CD4-positive, alpha-beta T cell (primary cell): ENCODE results near the gene ADAMTS19. TPM values are rescaled to one million over a fixed set of nuclear protein-coding genes. Genes with fewer than 3 reads are reported as not detected.

Experiments used
- ATAC-seq: fragments of 200-7000 bp; cut with Tn5 transposase; one replicate; pipeline ENCODE4 v1.10.0; 2022; ENCODE audit warnings: mild to moderate bottlenecking; ENCODE audit not compliant: poor library complexity
- CTCF ChIA-PET: fragments of 350-600 bp; sonication (Branson Sonifier 250); formaldehyde crosslinking; loops from one replicate; lab custom pipeline; 2021; ENCODE audit warnings: antibody characterized with exemption, inconsistent platforms; lab: Charles Lee
- POLR2A ChIA-PET: fragments of 350-600 bp; sonication (Branson Sonifier 250); formaldehyde crosslinking; loops from one replicate; lab custom pipeline; 2021; ENCODE audit warnings: antibody characterized with exemption, inconsistent platforms; lab: Charles Lee
- DNase-seq, 14 experiments: peaks; one replicate each; pipeline ENCODE4 v3.0.0-alpha.2; 2013 to 2020; ENCODE audit warnings: mixed read lengths in 2 of 14
- H3K27ac ChIP-seq, 2 donors: one replicate each; pipeline versions ENCODE4 v1.5.1 to v1.7.0; 2013; ENCODE audit warnings: low read length in 2 of 2, low read depth in 1 of 2, mild to moderate bottlenecking in 1 of 2
- H3K27me3 ChIP-seq, 2 experiments: 1 replicate in 1 of 2; 2 replicates in 1 of 2; pipeline versions ENCODE4 v1.6.1 to v1.7.0; 2013; ENCODE audit warnings: low read length in 2 of 2, control low read depth in 1 of 2, mild to moderate bottlenecking in 1 of 2, moderate library complexity in 1 of 2; ENCODE audit not compliant: insufficient read depth in 2 of 2, control insufficient read depth in 1 of 2
- H3K36me3 ChIP-seq: one replicate; pipeline ENCODE4 v1.6.1; 2013; ENCODE audit warnings: low read length, control low read depth; ENCODE audit not compliant: insufficient read depth
- H3K4me1 ChIP-seq: one replicate; pipeline ENCODE4 v1.6.1; 2013; ENCODE audit warnings: low read length, control low read depth; ENCODE audit not compliant: insufficient read depth
- H3K4me3 ChIP-seq: one replicate; pipeline ENCODE4 v1.5.1; 2013; ENCODE audit warnings: mild to moderate bottlenecking, low read length, moderate library complexity
- H3K9me3 ChIP-seq, 2 experiments: 1 replicate in 1 of 2; 2 replicates in 1 of 2; pipeline versions ENCODE4 v1.6.1 to v1.7.0; 2013; ENCODE audit warnings: low read length in 2 of 2, mild to moderate bottlenecking in 2 of 2, control low read depth in 1 of 2, moderate library complexity in 1 of 2; ENCODE audit not compliant: control insufficient read depth in 1 of 2, insufficient read depth in 1 of 2
- H3K27ac Mint-ChIP-seq: one replicate; pipeline ENCODE4 v1.8.0; 2020; ENCODE audit warnings: mixed read lengths
- H3K27me3 Mint-ChIP-seq: one replicate; pipeline ENCODE4 v1.8.0; 2021; ENCODE audit warnings: mixed read lengths
- H3K36me3 Mint-ChIP-seq: one replicate; pipeline ENCODE4 v1.8.0; 2021; ENCODE audit warnings: low read depth, mixed read lengths
- H3K4me1 Mint-ChIP-seq: one replicate; pipeline ENCODE4 v1.8.0; 2021; ENCODE audit warnings: low read depth, mixed read lengths
- H3K4me3 Mint-ChIP-seq: one replicate; pipeline ENCODE4 v1.8.0; 2020; ENCODE audit warnings: mild to moderate bottlenecking, mixed read lengths
- H3K9me3 Mint-ChIP-seq: one replicate; pipeline ENCODE4 v1.8.0; 2020; ENCODE audit warnings: mixed read lengths
- CTCF ChIP-seq: fragments of 200-600 bp; IDR thresholded peaks from one replicate; pipeline ENCODE4 v1.8.0; 2022; ENCODE audit warnings: antibody characterized with exemption, mild to moderate bottlenecking
- intact Hi-C, 2 experiments: fragments of 100-400 bp; cut with DNase I in 1 of 2; cut with micrococcal nuclease in 1 of 2; formaldehyde crosslinking; loops; one replicate each; pipeline versions ENCODE4 v1.15.1 to v1.9.0; 2023 to 2025; cut with DNase I, micrococcal nuclease
- total RNA-seq, 174 experiments: library from RNA in 2 of 174; stranded (reverse) in 2 of 174; gene quantifications; one replicate each; pipeline ENCODE4 v1.2.3 and lab custom pipeline; 2021 to 2026

ADAMTS19 gene
- total RNA-seq, 2 experiments from 2014 or later: not detected

DNA sequence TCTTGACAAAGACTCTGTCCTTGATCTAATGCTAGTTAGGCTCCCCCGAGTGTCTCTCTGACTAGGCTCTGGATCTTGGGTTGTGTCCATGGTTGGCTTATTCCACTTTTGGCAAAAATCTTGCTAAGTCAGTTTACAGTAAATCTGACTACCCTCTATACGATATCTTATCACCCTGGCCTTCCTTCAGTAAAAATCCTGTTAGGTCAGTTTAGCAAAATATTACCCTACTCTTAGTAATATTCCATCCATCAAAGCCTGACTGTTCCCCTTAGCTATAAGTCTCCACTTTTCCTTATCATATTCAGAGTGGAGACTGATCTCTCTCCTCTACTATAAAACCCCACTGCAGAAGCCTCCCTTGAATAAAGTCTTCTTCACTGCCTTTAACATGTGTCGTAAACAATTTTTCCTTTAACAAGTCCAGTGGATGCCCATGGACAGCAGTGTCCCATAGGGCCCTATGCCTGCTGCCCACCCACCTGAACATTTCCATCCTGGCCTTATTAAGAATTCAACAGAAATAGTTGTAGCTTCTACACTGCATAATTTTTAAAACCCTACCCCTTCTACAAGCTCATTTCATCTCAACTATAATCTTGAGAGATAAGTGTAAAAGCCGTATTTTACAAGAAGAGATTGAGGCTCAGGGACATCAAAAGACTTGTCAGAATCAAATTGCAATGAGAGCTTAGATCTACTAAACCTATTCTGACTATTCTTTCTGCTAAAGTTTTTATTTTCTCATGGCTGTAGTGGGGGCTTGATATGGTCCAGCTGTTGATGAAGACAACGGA, 310.1 kb downstream of the ADAMTS19 start:
- no peaks in the 10 kb centered on the region for H3K36me3 ChIP-seq
- intact Hi-C loops: loop anchor here (1.0 to 2.0 kb wide), 3 partner anchors 82 to 1555 kb away; no protein-coding TSS in a partner anchor
- POLR2A ChIA-PET: no interaction called here
- CTCF ChIA-PET: no interaction called here
- Mint-ChIP-seq H3K36me3 (no peaks in the 10 kb centered on the region), H3K4me3 (no peak overlapping the region), H3K9me3 (no peaks in the 10 kb centered on the region), H3K4me1 (no peaks in the 10 kb centered on the region), H3K27ac (no peak overlapping the region), H3K27me3 (peaks cover 4% of the 10 kb centered on the region)
- ATAC-seq (no peak), DNase-seq (no peak)
- H3K4me1 ChIP-seq: peaks cover 2% of the 10 kb centered on the region
- H3K9me3 ChIP-seq: no peaks in the 10 kb centered on the region
- H3K27me3 ChIP-seq: no peaks in the 10 kb centered on the region
- peak; percentile 18 for TF ChIP-seq CTCF
- H3K27ac ChIP-seq: no peak overlapping the region
- H3K4me3 ChIP-seq: no peak overlapping the region

DNA sequence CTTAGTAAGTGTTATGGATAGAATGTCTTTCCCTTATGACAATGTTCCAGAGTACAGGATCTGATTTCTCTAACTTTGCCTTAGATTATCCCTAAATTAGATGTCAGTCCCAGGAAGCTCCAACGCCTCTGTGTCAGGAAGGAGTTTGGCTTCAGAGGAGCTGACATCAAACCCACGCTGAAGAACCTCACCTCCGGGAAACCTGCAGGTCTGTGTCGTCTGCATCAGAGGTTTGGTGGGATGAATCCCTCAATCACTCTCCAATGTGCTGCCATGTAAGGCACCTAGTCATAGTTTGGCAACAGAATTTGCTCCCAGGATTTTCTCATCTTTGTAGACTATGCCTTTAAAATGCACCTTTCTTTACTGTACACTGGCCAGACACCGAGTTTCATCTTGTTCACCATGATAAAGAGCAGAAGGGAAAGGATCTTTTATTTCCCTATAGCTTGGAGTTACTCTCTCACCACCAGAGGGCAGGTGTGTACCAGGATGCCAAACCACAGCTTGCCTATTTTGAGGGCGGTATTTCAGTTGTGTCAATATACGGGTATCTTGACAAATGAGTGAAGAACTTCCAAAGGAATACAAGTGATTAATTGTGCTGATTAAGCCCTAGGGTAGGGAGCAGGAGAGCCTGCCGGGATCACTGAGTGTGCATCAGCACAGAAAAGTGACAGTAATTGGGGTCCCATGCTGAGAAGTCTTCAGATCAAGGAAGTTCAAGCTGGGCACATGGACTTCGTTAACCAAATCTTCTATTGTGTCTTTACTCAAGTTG, 311.1 kb downstream of the ADAMTS19 start:
- Mint-ChIP-seq H3K9me3 (no peaks in the 10 kb centered on the region), H3K4me1 (no peaks in the 10 kb centered on the region), H3K36me3 (no peaks in the 10 kb centered on the region), H3K27ac (no peak overlapping the region), H3K4me3 (no peak overlapping the region), H3K27me3 (peaks cover 4% of the 10 kb centered on the region)
- POLR2A ChIA-PET: interaction anchor here (0.6 kb wide), 1 partner anchor 1334 kb away, joined by 3 read pairs; no protein-coding TSS in a partner anchor
- peak; percentile 59 for TF ChIP-seq CTCF
- Histone ChIP-seq H3K36me3 (no peaks in the 10 kb centered on the region), H3K27me3 (peaks cover 0 to 3% of the 10 kb centered on the region in 2 experiments), H3K4me1 (peaks cover 2% of the 10 kb centered on the region), H3K27ac (no peak overlapping the region), H3K4me3 (no peak overlapping the region), H3K9me3 (no peaks in the 10 kb centered on the region)
- CTCF ChIA-PET: interaction anchor here (1.1 to 1.9 kb wide), 4 partner anchors 8 to 1338 kb away, joined by 3 to 7 read pairs (median 3); no protein-coding TSS in a partner anchor
- peak; percentile 56 for ATAC-seq
- intact Hi-C loops: loop anchor here (1.0 to 2.0 kb wide), 3 partner anchors 1338 to 1556 kb away; no protein-coding TSS in a partner anchor
- DNase-seq: peak in 13 of 14 experiments; percentile 2 to 61 (median 21)

GRCh38 chr5:129773376-129773775, 313.3 kb downstream of the ADAMTS19 start:
- H3K4me3 Mint-ChIP-seq: no peak overlapping the region
- no peaks in the 10 kb centered on the region for H3K4me1 Mint-ChIP-seq
- no peak for DNase-seq
- H3K27me3 Mint-ChIP-seq: no peaks in the 10 kb centered on the region
- peaks cover 0 to 5% of the 10 kb centered on the region in 2 experiments for H3K27me3 ChIP-seq
- H3K27ac ChIP-seq: no peak overlapping the region
- H3K27ac Mint-ChIP-seq: no peak overlapping the region
- ChIA-PET POLR2A (no interaction called here), CTCF (no interaction called here)
- peaks cover 2% of the 10 kb centered on the region for H3K4me1 ChIP-seq
- no peaks in the 10 kb centered on the region for H3K9me3 ChIP-seq
- no peak for TF ChIP-seq CTCF
- ATAC-seq: no peak
- no peaks in the 10 kb centered on the region for H3K36me3 Mint-ChIP-seq
- H3K4me3 ChIP-seq: no peak overlapping the region
- intact Hi-C loops: no loop called here
- H3K36me3 ChIP-seq: no peaks in the 10 kb centered on the region
- H3K9me3 Mint-ChIP-seq: no peaks in the 10 kb centered on the region
